ENCODE results near the gene C7orf25. TPM values are rescaled to one million over a fixed set of nuclear protein-coding genes. Genes with fewer than 3 reads are reported as not detected.
"Not testable (repeated sequence)": the region's sequence is repeated elsewhere in the genome, so short reads cannot be mapped to it uniquely, and the experiment has no call there.

Gene C7orf25
- total and polyA plus RNA-seq, 3 experiments from 2014 or later = 2.5 to 5.2 (median 4.6) TPM

DNA sequence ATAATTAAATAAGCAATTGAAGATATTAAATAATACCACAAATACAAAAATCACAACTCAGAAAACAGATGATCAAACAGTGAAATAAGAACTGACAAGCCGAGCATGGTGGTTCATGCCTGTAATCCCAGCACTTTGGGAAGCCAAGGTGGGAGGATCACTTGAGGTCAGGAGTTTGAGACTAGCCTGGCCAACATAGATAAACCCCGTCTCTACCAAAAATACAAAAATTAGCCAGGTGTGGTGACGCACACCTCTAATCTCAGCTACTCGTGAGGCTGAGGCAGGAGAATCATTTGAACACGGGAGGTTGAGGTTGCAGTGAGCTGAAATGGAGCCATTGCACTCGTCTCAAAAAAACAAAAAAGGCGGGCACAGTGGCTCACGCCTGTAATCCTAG lies 26.7 kb downstream of the C7orf25 start:
- peaks cover 10% of the 10 kb centered on the region for H3K4me1 ChIP-seq (ENCODE audit: insufficient read depth, low read length)
- H3K4me3 ChIP-seq (ENCODE audit: low read length); H3K9me3 Mint-ChIP-seq; H3K27ac Mint-ChIP-seq; H3K4me3 Mint-ChIP-seq; POLR2A ChIA-PET; H3K27ac ChIP-seq (ENCODE audit: low read depth, low read length); H3K9me3 ChIP-seq (ENCODE audit: low read length); CTCF ChIA-PET; H3K36me3 Mint-ChIP-seq; DNase-seq; H3K36me3 ChIP-seq (ENCODE audit: insufficient read depth, low read length); H3K27me3 ChIP-seq (ENCODE audit: insufficient read depth, low read length, poor library complexity, severe bottlenecking): not testable (repeated sequence)
- Mint-ChIP-seq H3K27me3 (peaks cover 13 to 17% of the 10 kb centered on the region in 2 donors), H3K4me1 (peaks cover 19 to 24% (median 22%) of the 10 kb centered on the region in 3 donors)

DNA sequence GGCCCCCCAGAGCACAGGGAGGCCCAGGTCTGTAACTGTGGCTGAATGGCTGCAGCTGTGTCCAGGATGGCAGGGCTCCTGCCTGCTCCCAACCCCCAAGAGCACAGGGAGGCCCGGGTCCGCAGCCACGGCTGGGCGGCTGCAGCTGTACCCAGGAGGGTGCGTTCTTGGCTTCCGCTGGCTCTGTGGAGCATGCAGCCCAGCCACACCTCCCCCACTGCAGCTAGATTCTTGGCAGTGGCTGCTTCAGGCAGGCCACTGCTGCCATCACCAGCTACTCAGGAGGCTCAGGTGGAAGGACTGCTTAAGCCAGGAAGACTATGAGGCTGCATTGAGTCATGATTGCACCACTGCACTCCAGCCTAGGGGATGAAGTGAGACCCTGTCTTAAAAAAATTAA lies 27.9 kb downstream of the C7orf25 start:
- Mint-ChIP-seq H3K9me3 (no peaks in the 10 kb centered on the region), H3K4me1 (peaks cover 16 to 20% (median 18%) of the 10 kb centered on the region in 3 donors), H3K27me3 (peaks cover 10 to 20% of the 10 kb centered on the region in 2 donors), H3K27ac (no peak overlapping the region), H3K36me3 (no peaks in the 10 kb centered on the region), H3K4me3 (no peak overlapping the region)
- Histone ChIP-seq H3K27me3 (ENCODE audit: insufficient read depth, low read length, poor library complexity, severe bottlenecking) (no peaks in the 10 kb centered on the region), H3K4me3 (ENCODE audit: low read length) (no peak overlapping the region), H3K9me3 (ENCODE audit: low read length) (no peaks in the 10 kb centered on the region), H3K36me3 (ENCODE audit: insufficient read depth, low read length) (no peaks in the 10 kb centered on the region), H3K27ac (ENCODE audit: low read depth, low read length) (no peak overlapping the region), H3K4me1 (ENCODE audit: insufficient read depth, low read length) (peaks cover 10% of the 10 kb centered on the region)
- ChIA-PET CTCF (no interaction called here), POLR2A (no interaction called here)
- no peak for DNase-seq

- Histone ChIP-seq H3K4me3 (ENCODE audit: low read length) (no peak overlapping the region), H3K27me3 (ENCODE audit: insufficient read depth, low read length, poor library complexity, severe bottlenecking) (no peaks in the 10 kb centered on the region), H3K4me1 (ENCODE audit: insufficient read depth, low read length) (no peaks in the 10 kb centered on the region), H3K27ac (ENCODE audit: low read depth, low read length) (no peak overlapping the region), H3K36me3 (ENCODE audit: insufficient read depth, low read length) (no peaks in the 10 kb centered on the region), H3K9me3 (ENCODE audit: low read length) (no peaks in the 10 kb centered on the region)
- H3K36me3 Mint-ChIP-seq = no peaks in the 10 kb centered on the region
- H3K4me1 Mint-ChIP-seq = no peaks in the 10 kb centered on the region
- H3K9me3 Mint-ChIP-seq = no peaks in the 10 kb centered on the region
- peaks cover 7 to 13% of the 10 kb centered on the region in 2 donors for H3K27me3 Mint-ChIP-seq
- no peak for DNase-seq
- CTCF ChIA-PET = no interaction called here
- no peak overlapping the region for H3K27ac Mint-ChIP-seq
- no peak overlapping the region for H3K4me3 Mint-ChIP-seq
- POLR2A ChIA-PET = no interaction called here
These were observed 31.5 kb downstream of the C7orf25 start for GRCh38 chr7:42880392-42880791.

DNA sequence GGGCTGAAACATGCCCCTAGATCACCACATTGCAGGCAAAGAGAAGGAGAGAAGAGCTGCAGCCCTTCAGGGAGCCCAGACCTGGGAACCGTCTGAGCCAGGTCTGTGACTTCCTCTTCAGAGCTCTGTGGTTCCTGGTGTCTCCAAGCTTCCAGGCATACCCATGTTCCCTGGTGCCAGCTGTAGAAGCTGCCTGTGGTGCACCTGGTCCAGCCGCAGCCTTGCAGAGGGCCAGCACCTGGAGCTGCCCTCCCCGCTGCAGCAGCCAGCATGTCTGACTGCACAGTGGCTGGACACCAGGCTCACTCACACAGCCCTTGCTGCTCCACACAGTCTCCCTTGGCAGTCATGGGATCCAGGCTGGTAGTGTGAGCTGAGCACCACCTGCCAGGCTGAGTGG lies 33.6 kb downstream of the C7orf25 start:
- DNase-seq = no peak
- H3K27ac ChIP-seq (ENCODE audit: low read depth, low read length) = no peak overlapping the region
- H3K27me3 ChIP-seq (ENCODE audit: insufficient read depth, low read length, poor library complexity, severe bottlenecking) = no peaks in the 10 kb centered on the region
- Mint-ChIP-seq H3K4me3 (no peak overlapping the region), H3K9me3 (no peaks in the 10 kb centered on the region), H3K27ac (no peak overlapping the region), H3K27me3 (peaks cover 11 to 13% of the 10 kb centered on the region in 2 donors), H3K36me3 (no peaks in the 10 kb centered on the region), H3K4me1 (no peaks in the 10 kb centered on the region)
- no peaks in the 10 kb centered on the region for H3K36me3 ChIP-seq (ENCODE audit: insufficient read depth, low read length)
- POLR2A ChIA-PET = no interaction called here
- H3K4me3 ChIP-seq (ENCODE audit: low read length) = no peak overlapping the region
- CTCF ChIA-PET = no interaction called here
- no peaks in the 10 kb centered on the region for H3K4me1 ChIP-seq (ENCODE audit: insufficient read depth, low read length)
- no peaks in the 10 kb centered on the region for H3K9me3 ChIP-seq (ENCODE audit: low read length)

DNA sequence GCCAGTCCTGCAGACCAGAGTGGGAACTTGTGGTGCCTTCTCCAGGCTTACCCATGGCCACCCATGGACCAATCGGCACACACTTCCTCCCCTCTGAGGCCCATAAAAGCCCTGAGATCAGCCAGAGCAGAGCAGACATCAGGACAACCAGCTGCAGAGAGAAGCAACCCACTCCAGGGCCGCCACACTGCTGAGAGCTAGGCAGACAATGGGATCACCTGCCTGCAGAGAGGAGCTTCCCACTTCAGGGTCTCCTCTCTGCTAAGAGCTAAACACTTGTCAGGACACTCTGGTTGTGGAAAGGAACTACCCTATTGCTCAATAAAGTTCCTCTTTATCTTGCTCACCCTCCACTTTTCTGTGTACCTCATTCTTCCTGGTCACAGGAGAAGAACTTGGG lies 34.0 kb downstream of the C7orf25 start:
- POLR2A ChIA-PET = no interaction called here
- no peak for DNase-seq
- CTCF ChIA-PET = no interaction called here
- Histone ChIP-seq H3K4me1 (ENCODE audit: insufficient read depth, low read length) (no peaks in the 10 kb centered on the region), H3K9me3 (ENCODE audit: low read length) (no peaks in the 10 kb centered on the region), H3K36me3 (ENCODE audit: insufficient read depth, low read length) (no peaks in the 10 kb centered on the region), H3K27me3 (ENCODE audit: insufficient read depth, low read length, poor library complexity, severe bottlenecking) (no peaks in the 10 kb centered on the region), H3K27ac (ENCODE audit: low read depth, low read length) (no peak overlapping the region), H3K4me3 (ENCODE audit: low read length) (no peak overlapping the region)
- Mint-ChIP-seq H3K4me1 (no peaks in the 10 kb centered on the region), H3K9me3 (no peaks in the 10 kb centered on the region), H3K4me3 (no peak overlapping the region), H3K36me3 (no peaks in the 10 kb centered on the region), H3K27ac (no peak overlapping the region), H3K27me3 (peaks cover 11 to 13% of the 10 kb centered on the region in 2 donors)

- Mint-ChIP-seq H3K27ac (no peak overlapping the region), H3K4me3 (no peak overlapping the region), H3K9me3 (no peaks in the 10 kb centered on the region), H3K4me1 (no peaks in the 10 kb centered on the region), H3K27me3 (peaks cover 8 to 13% of the 10 kb centered on the region in 2 donors), H3K36me3 (no peaks in the 10 kb centered on the region)
- Histone ChIP-seq H3K4me1 (ENCODE audit: insufficient read depth, low read length) (no peaks in the 10 kb centered on the region), H3K27me3 (ENCODE audit: insufficient read depth, low read length, poor library complexity, severe bottlenecking) (no peaks in the 10 kb centered on the region), H3K9me3 (ENCODE audit: low read length) (no peaks in the 10 kb centered on the region), H3K4me3 (ENCODE audit: low read length) (no peak overlapping the region), H3K36me3 (ENCODE audit: insufficient read depth, low read length) (no peaks in the 10 kb centered on the region), H3K27ac (ENCODE audit: low read depth, low read length) (no peak overlapping the region)
- ChIA-PET POLR2A (no interaction called here), CTCF (interaction anchor here (1.2 kb wide), 1 partner anchor 933 kb away, joined by 3 read pairs; no protein-coding TSS in a partner anchor)
- DNase-seq = peak in 1 of 5 donors; percentile 16
These were observed 35.4 kb downstream of the C7orf25 start for GRCh38 chr7:42876182-42877068.

DNA sequence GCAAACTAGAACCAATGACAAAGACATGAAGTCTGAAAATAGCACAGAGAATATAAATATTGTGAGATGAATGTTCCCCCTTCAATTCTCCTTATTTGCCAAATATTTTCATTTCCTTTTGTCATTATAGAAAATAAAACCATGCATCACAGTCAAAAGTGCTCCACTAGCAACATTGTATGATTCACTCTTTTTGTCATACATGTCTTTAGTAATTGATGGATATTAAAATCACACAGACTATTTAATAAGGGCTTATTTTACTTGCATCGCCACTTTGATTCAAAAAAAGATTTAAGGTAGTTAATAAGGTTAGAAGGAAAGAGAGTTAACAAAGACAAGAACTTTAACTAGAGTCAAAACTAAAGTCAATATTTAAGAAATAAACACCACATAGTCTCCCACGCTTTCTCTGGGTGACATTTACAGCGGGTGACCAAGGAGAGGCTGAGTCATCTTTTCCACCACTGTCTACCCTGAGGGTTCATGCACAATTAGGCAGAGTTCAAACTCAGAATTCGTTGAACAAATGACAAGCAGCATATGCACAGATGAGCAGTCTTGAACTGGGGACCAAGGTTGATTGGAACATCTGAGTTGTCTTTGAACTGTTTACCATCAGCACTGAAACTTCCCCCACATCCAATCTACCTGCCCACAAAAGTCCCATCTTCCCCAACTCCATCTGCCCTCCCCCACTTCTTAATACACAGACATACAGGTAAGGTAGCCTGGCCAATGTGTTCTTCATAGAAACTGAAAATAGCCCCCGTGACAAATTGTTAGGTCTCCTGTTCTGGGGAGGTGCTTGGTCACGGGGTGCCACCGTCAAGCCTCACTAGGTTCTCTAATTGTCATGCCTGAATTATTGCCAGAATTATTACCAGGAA lies 42.5 kb downstream of the C7orf25 start:
- Mint-ChIP-seq H3K4me1 (peaks cover 6 to 12% (median 12%) of the 10 kb centered on the region in 3 donors), H3K4me3 (no peak overlapping the region), H3K27ac (peak overlapping the region in 1 of 8 donors; percentile 2), H3K27me3 (peaks cover 12 to 30% of the 10 kb centered on the region in 2 donors), H3K36me3 (peaks cover 0 to 2% (median 0%) of the 10 kb centered on the region in 3 donors), H3K9me3 (peaks cover 0 to 16% (median 9%) of the 10 kb centered on the region in 5 donors)
- Histone ChIP-seq H3K36me3 (ENCODE audit: insufficient read depth, low read length) (no peaks in the 10 kb centered on the region), H3K27ac (ENCODE audit: low read depth, low read length) (no peak overlapping the region), H3K4me3 (ENCODE audit: low read length) (no peak overlapping the region), H3K9me3 (ENCODE audit: low read length) (no peaks in the 10 kb centered on the region), H3K4me1 (ENCODE audit: insufficient read depth, low read length) (no peaks in the 10 kb centered on the region), H3K27me3 (ENCODE audit: insufficient read depth, low read length, poor library complexity, severe bottlenecking) (no peaks in the 10 kb centered on the region)
- ChIA-PET CTCF (no interaction called here), POLR2A (no interaction called here)
- no peak for DNase-seq

GRCh38 chr7:42868480-42868879 lies 43.4 kb downstream of the C7orf25 start:
- Mint-ChIP-seq H3K27me3 (peaks cover 12 to 38% of the 10 kb centered on the region in 2 donors), H3K4me3 (no peak overlapping the region), H3K36me3 (peaks cover 0 to 10% (median 0%) of the 10 kb centered on the region in 3 donors), H3K4me1 (peaks cover 6 to 12% (median 12%) of the 10 kb centered on the region in 3 donors), H3K27ac (no peak overlapping the region), H3K9me3 (peaks cover 8 to 22% (median 14%) of the 10 kb centered on the region in 5 donors)
- Histone ChIP-seq H3K4me3 (ENCODE audit: low read length) (no peak overlapping the region), H3K27me3 (ENCODE audit: insufficient read depth, low read length, poor library complexity, severe bottlenecking) (no peaks in the 10 kb centered on the region), H3K27ac (ENCODE audit: low read depth, low read length) (no peak overlapping the region), H3K9me3 (ENCODE audit: low read length) (no peaks in the 10 kb centered on the region), H3K36me3 (ENCODE audit: insufficient read depth, low read length) (no peaks in the 10 kb centered on the region), H3K4me1 (ENCODE audit: insufficient read depth, low read length) (no peaks in the 10 kb centered on the region)
- no peak for DNase-seq
- ChIA-PET CTCF (no interaction called here), POLR2A (no interaction called here)

Data from CD8-positive, alpha-beta memory T cell (primary cell).